ENCODE results near the gene VEGFD.

The VEGFD gene

DNA sequence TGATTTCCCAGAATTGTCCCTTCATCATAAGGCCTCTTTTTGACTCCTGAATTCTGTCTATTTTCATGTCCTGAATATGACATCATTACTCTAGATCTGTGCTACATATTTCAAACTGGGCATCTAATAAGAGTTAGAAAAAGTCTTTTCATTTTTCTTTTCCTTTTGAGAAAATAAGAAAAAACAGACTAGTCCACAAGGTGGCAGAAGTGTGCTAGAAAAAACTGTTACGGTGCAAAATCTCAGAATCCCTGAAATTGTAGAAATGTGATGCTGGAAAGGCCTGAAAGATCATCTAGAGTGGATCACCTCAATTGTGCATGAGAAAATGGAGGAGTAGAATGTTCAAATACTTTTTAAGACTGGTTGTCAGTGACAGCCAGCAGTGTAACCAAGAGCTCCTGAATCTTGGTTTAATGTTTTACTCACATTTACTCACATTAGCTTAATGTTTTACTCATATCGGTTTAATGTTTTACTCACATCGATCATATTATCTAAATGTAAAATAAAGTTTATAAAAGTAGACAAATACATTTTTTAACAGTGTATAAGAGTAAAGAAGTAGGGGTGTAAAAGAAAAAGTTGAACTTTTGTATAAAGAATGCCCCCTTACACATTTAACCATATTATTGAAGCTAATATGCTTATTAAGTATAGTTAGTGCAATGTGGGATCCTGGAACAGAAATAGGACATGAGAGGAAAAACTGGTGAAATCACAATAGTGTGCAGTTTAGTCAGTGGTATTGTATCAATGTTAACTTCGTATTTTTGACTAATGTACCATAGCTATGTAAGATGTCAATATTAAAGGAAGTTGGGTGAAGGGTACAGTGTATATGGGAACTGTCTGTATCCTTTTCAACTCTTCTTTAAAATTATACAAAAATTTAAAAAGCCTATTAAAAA is 84.0 kb downstream of the VEGFD start:
- DNase-seq, result no peak

DNA sequence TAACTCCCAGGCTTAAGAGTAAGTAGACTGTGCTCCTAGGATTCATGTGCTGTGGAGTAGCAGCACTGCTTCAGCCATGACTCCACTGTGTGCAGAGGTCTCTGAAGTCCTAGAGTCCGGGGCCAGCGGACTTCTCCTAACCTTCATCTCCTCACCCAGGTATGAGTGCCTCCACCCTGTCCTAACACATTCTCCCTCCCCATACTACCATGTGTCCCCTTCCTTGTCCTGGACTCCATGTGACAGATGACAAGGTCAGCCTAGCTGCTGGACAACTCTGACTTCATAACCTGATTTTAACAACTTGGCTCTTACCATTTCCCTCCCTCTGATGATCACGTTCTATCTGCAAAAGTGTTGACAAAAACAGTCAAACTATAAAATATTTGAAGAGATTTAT is 85.4 kb downstream of the VEGFD start:
- DNase-seq, result no peak

DNA sequence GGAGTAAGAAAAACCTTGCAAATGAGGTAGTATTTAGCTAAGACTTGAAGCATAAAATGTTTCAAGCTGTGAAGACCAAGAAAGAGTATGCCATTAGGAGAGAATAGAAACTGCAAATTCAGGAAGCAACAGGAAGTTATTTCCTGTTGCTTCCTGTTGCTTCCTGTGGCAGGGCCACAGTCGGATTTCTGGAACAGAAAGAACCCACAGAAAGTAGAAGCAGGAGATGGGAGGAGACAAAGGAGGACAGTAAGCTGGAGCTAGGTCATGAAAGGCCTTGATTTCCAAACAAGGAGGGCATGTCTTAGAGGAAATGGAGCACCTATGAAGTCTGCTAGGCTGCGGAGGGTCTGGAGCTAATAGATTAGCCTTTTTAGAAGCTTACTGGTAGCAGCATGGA is 86.0 kb downstream of the VEGFD start:
- DNase-seq, result no peak

Measured in activated CD8-positive, alpha-beta memory T cell treated with anti-CD3 and anti-CD28 coated beads, Interleukin-2, amount 50 U/mL, for 48 hours (primary cell).